Gastrocnemius medialis (tissue), 4 donors: ENCODE measurements around the gene UBA1.

Experiments used
- CTCF ChIP-seq, 5 experiments: fragments of 450-650 bp in 3 of 5; fragments of 200-600 bp in 2 of 5; sonication (generic) in 2 of 5; IDR thresholded peaks in 4 of 5; conservative IDR thresholded peaks in 1 of 5; 1 replicate in 4 of 5; 2 replicates in 1 of 5; pipeline ENCODE4 v1.5.1; 2016 to 2019; ENCODE audit warnings: antibody characterized with exemption in 5 of 5, mild to moderate bottlenecking in 3 of 5, moderate library complexity in 3 of 5
- POLR2A ChIP-seq, 2 donors: fragments of 450-650 bp; IDR thresholded peaks; one replicate each; pipeline ENCODE4 v1.6.1; 2017; ENCODE audit warnings: antibody characterized with exemption in 2 of 2, mild to moderate bottlenecking in 2 of 2, moderate library complexity in 2 of 2

GRCh38 chrX:47182106-47182700, 11.4 kb upstream of the UBA1 start:
- TF ChIP-seq POLR2A (IDR thresholded peaks at IDR 0.05) (no peak), CTCF (IDR thresholded peaks at IDR 0.05 in 4 of 5, conservative IDR thresholded peaks at IDR 0.05 in 1 of 5) (no peak)
